Heart left ventricle (tissue), 13 donors: ENCODE data around the gene CDC42EP1.
A peak's percentile ranks its signal among the peaks of the same experiment; 100 is the strongest.

Experiments
- POLR2A ChIP-seq, 2 donors: fragments of 450-650 bp; IDR thresholded peaks; one replicate each; pipeline ENCODE4 v1.6.1; 2017; ENCODE audit warnings: antibody characterized with exemption in 2 of 2, mild to moderate bottlenecking in 2 of 2, moderate library complexity in 2 of 2
- TF ChIP-seq, protein P1 (sequence below), 12 donors: fragments of 200-600 bp; sonication (generic) in 4 of 12; IDR thresholded peaks; one replicate each; pipeline versions ENCODE4 v1.5.0 to v1.8.0; 2018 to 2022; ENCODE audit warnings: antibody characterized with exemption in 12 of 12, mild to moderate bottlenecking in 5 of 12
- donor health status: ischemic (EF 13 %, LVEDD 7.1; RV severe dilation, severe dysfunction).
- donor health status: DM: no; HTN: yes; CAD: no.
- donor health status: DM: no; HTN: no; CAD: no.
- donor health status: ischemic (EF 25% LVEDD 6.9; RV normal size, moderate dysfunction).
- donor health status: ischemic (EF 25% LVEDD 5.7; RV mildly dilated, moderate dysfunction).
- donor health status: ischemic (EF 35%, LVEDD 5.7; RV mildly dilated, moderate dysfunction).
- donor health status: nonischemic (EF 11% LVEDD 7.7; RV severe dilation, severe dysfunction).
- donor health status: DM: yes; HTN: yes; CAD: no.
- donor health status: PGD.
- donor health status: ischemic (EF 29% LVEDD 5.4; RV normal size, mild dysfunction).
- donor health status: nonischemic (EF 23%, LVEDD 6.1; RV moderate dilation, normal function).

GRCh38 chr22:37557321-37558001 lies 2.8 kb upstream of the CDC42EP1 start:
- TF ChIP-seq POLR2A (IDR thresholded peaks at IDR 0.05): peak in 1 of 2 donors; percentile 7
- TF ChIP-seq, protein P1, sequence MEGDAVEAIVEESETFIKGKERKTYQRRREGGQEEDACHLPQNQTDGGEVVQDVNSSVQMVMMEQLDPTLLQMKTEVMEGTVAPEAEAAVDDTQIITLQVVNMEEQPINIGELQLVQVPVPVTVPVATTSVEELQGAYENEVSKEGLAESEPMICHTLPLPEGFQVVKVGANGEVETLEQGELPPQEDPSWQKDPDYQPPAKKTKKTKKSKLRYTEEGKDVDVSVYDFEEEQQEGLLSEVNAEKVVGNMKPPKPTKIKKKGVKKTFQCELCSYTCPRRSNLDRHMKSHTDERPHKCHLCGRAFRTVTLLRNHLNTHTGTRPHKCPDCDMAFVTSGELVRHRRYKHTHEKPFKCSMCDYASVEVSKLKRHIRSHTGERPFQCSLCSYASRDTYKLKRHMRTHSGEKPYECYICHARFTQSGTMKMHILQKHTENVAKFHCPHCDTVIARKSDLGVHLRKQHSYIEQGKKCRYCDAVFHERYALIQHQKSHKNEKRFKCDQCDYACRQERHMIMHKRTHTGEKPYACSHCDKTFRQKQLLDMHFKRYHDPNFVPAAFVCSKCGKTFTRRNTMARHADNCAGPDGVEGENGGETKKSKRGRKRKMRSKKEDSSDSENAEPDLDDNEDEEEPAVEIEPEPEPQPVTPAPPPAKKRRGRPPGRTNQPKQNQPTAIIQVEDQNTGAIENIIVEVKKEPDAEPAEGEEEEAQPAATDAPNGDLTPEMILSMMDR (IDR thresholded peaks at IDR 0.05): no peak
